HTERT RPE-1 (cell line): Measurements from ENCODE around the gene RPN2.

Source experiments
- in situ Hi-C: fragments of 300-500 bp; cut with MboI; formaldehyde crosslinking; loops from 4 replicates; pipeline ENCODE4 v1.14.3; 2020; ENCODE audit warnings: low sequenced_read_pairs

RPN2 gene

DNA sequence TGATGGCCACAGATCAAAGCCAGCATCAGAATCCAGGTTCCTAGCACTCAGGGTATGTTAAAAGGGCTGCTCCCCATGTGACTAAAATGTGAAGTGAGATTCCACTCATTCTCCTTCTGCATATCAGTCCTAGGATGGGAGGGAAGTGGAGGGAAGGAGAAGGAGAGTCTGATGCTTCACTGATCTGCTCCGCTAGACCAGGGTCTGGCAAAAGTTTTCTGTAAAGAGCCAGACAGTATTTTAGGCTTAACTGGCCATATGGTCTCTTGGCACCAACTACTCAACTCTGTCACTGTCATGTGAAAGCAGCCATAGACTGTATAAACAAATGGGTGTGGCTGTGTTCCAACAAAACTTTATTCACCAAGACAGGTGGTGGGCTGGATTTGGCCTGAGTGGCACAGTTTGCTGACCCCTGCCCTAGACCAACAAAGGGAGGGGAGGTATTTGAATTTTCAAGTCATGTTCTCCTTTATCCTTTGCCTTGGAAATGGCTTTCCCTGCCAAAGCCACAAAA lies 59.9 kb downstream of the RPN2 start:
- in situ Hi-C loops, result no loop called here

DNA sequence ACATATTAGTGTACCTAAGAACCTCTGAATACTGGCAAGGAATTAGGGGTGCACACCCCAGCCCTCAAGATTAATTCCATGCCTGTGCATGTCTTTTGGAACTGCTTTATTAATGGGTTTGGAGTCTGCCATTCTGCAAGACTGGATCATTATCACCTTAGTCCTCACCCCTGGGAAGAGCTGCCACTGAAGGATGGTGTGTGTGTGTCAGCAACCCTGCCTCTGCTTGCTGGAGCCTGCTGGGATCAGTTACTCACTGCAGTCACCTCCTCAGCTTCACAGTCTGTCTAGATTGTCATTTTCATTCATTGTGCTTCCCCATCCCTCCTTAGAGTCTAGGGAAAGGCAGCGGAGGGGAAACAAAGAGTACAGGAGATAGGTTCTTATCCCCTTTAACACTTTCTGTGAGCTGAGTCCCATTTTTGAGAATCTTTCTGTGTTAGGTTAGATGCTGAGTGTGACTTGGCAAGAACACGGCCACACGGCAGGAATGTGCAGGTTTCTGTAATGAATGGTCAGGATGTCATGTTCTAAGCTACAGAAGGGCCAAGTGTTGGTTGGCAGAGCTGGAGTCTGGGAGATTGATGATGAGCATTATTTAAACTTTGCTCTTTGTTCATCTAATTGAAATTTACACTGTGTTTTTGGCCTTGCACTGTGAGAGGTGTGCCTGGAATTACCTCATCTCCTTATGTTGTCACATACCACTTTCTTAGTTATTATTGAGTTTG lies 61.4 kb downstream of the RPN2 start:
- in situ Hi-C loops, result no loop called here

DNA sequence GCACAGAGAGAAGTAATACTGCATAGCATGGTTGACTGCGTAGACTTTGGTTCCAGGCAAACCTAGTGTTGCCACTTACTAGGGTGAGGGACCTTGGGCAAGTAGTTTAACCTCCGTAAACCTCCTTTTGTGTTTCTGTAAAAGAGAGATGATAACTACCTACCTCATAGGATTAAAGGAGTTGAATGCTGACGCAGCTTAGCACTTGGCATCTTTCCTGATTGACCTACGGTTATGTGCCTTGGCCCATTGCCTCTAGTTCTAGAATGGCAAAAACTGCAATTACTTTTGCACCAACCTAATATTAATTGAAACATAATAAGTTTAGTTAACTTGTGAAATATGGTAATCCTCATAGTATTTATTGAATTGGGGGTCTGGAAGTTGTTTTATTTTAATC lies 63.4 kb downstream of the RPN2 start:
- in situ Hi-C loops, result no loop called here

DNA sequence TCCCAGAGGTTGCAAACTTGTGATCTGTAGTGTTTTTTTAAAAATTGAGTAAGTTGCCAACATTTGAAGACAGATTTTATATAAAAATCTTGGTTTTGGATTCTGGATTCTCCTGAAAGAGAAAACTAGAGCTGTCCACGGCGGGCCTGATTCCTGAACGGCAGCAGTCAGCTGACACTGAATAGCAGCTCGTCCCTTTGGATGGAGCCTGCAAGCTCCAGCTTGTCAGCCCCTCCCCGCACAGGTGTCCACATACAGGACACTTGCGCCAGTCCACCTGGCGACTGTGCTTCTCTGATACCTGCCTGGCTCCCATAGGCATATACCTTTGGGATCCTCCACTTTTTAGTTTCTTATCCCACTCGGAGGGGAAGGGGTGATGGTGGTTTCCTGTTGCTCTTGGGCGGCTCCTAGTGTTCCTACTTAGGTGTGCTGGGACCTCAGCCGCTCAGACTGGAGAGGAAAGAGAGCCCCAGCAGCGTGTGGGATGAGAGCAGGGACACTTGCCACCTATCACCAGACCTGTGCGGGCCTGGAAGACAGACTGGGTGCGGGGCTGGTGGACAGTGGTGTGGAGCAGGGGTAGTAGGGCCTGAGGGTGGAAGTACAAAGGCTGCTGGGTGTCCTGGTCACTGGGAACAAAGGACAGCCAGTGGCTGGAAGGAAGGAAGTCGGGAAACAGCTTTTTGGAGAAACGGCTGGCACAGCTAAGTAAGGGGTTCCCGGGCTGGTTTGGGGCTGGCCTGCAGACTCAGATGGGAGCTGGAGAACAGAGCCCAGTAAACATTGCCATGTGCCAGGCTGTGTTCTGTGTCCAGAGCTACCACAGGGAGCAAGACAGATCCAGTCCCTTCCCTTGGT lies 64.2 kb downstream of the RPN2 start:
- in situ Hi-C loops, result no loop called here

DNA sequence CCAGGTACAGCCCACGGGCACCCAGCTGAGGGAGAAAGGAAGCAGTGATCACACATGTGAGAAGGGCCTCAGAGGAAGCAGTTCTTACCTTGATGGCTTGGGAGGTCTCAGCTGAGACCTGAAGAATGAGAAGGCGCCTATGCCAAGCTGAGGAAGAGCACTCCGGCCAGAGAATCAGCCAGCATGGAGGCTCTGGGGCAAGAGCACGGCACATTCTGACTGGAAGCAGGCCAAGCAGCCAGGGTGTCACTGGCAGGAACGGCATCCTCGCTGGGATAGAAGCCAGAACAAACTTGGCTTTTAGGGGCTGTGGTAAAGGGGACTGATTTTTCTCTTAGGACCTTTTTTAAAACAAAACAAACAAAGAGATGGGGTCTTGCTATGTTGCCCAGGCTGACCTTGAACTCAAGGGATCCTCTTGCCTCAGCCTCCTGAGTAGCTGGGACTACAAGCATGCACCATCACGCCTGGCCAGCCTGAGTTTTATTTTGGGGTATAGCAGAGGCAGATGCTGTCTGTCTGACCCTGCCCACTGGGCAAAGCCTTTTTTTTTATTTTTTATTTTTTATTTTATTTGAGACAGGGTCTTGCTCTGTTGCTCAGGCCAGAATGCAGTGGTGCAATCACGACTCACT lies 64.9 kb downstream of the RPN2 start:
- in situ Hi-C loops, result no loop called here

DNA sequence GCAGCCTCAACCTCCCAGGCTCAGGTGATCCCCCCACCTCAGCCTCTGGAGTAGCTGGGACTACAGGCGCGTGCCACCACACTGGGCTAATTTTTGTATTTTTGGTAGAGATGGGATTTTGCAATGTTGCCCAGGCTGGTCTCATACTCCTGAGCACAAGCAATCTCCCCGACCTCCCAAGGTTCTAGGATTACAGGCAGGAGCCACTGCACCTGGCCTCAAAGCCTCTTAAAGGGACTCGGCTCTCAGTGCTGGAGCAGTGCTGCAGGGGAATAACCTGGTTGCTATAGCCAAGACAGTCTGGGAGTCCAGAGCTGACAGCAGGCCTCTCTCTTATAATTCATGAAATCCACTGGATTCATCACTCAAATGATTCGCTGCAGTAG lies 65.4 kb downstream of the RPN2 start:
- in situ Hi-C loops, result no loop called here

DNA sequence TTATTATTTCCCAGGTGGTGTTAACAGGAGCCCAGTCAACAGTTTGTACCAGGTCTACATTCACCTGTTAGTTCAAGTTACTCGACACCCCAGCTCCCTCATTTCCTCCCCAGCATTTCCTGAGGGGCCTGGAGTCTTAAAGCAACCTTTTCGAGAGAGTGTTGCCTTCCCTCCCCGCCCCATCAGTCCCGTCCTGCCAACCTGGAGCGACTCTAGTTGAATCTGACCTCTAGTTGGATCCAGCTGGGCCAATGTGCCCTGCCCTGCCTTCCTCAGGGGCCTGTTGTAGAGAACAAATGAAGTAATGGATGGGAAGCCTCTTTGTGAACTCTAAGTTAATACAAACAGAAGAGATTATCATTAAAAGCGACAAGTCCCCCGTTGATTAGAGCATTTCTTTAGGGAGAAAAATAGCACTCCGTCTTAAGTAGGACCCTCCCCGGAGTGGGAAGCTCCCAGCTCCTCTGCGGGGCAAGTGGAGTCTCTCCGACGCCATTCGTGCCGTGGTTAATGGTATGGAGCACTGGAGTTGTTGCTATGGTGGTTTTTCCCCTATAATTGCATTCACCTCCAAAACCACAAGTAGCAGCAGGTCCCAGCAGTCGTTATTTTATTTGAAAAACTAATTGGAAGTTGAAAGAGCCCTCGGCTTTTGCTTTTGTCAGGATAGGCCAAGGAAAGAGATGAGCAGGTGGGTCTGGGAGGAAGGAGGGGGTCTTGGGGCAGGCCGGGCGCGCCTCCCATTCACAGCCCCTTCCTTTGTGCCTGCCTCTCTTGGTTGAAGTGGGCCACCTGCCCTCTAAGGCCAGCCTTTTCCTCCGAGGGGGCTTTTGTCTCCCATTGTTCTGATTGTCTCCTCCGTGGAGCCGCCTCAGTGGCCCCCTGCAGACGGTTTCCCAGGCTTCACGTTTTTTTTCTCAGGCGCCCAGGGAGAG lies 66.4 kb downstream of the RPN2 start:
- in situ Hi-C loops, result no loop called here

DNA sequence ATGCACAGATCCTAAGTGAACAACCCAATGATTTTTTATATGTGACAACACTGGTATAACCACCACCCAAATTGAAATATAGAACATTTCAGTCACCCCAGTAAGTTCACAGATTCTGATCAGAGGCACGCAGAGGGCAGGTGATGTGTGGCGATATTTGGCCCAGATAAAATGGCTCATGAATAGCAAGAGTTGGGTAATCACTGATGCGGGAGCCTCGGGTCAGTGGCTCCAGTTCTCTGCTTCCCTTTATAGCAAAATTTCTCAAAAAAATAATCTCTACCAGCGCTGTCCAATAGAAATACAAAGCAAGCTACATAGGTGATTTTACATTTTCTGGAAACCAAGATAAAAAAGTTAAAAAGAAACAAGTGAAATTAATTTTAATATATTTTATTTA lies 67.6 kb downstream of the RPN2 start:
- in situ Hi-C loops, result no loop called here

DNA sequence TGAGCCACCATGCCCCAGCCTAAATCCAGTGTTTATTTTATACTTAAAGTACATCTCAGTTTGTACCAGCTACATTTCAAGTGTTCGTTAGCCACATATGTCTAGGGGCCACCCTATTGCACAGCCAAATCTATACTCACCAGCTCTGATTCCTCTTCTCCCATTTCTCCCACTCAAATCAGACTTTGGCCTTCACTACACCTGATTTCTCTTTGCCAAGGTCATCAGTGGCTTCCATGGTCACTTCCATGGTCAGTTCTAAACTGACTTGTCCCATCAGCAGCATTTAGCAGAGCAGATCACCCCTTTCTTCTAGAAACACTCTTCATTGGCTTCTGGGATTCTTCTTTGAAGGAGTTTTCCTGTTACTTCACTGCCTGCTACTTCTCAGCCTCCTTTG lies 68.4 kb downstream of the RPN2 start:
- in situ Hi-C loops, result no loop called here

DNA sequence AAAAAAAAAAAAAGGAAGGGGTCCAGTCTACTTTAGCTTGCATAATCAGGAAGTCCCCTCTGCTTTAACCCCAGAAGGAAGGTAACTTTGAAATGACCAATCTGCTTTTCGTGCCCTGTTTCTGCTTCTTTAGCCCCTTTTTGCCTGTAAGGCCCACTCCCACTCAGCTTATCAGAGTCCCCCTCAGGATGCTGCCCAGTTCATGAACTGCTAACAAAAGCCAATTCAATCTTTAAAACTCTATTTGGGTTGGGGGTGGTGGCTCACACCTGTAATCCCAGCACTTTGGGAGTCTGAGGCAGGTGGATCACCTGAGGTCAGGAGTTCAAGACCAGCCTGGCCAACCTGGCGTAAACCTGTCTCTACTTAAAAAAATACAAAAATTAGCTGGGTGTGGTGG lies 70.2 kb downstream of the RPN2 start:
- in situ Hi-C loops, result no loop called here

DNA sequence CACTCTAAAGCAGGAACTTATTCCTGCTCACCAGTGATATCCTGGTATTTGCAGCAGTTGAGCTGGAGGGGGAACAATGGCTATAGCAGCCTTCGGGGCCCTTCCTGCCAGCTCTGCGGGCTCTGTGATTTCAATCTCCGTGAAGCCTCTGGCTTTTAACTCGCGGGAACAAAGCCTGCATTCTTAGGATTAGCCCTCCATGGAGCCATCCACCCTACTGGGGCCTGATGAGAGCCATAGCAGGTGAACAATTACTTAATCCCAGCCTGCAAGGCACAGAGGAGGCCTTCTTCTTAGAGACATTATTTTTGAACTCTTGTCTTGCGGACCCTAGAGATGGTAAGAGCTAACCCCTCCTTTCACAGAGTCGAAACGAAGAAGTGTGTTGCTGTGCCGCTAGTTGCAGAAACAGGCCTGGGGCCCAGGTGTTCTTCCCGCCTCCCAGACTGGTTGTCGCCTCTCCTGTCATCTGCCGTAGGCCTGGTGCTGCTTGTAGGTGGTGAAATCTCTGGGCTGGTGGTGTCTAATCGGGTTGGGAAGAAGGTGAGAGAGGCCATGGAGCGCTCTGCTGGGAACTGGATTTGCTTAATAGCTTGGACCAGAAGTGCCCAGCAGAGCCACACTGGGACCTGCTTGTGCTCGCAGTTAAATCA lies 72.8 kb downstream of the RPN2 start:
- in situ Hi-C loops, result loop anchor here (25.0 kb wide), 1 partner anchor 285 kb away; the partner anchor contains the start of gene BLCAP

DNA sequence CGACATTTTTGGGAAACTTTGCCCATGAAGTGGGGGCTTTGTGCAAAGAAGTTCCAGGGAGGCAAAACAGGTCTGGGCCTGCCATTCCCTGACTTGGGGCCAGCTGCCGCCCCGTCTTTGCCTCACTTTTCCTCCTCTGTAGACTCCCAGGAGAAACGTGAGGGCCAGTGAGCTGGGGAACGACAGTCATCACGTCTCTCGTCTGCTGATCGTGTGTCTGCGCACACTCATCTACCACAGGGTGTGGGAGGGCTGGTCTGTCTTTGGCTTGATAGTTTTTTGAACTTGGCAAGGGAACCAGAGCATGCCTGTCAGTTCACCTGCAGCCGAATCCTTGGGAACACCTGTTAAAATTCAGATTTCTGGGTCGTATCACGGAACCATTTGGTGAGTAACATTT lies 74.0 kb downstream of the RPN2 start:
- in situ Hi-C loops, result loop anchor here (25.0 kb wide), 1 partner anchor 284 kb away; the partner anchor contains the start of gene BLCAP

DNA sequence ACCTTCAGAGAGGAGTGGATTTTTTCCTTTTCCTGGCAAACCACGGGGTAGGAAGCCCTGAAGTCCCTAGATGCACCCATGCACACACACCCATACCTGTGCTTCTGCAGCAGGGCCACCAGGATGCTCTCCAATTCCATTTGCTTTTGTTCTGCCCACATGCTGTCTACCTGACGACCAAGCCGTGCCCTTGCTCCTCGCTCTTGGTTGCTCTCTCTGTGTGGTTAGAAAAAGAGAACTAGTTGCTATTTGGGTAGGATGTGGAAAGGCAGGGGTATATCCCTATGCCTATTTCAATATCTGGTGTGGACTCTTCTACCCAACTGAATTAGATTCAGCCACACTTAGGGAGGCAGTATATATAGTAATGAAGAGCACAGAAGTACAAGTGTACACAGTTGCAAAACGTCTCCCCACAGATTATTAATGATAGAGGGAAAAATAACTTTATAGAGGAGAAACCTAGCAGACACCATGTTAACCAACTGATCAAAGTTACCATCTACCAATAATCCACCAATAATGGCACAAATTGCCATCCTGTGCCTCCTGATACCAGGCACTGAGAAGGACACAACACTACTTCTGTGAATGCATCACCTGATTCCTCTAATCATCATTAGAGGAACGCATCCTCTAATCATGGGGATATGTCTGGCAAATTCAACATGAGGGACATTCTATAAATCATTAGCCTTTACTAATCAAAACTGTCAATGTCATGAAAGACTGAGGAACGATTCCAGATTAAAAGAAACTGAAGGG lies 75.2 kb downstream of the RPN2 start:
- in situ Hi-C loops, result loop anchor here (25.0 kb wide), 1 partner anchor 283 kb away; the partner anchor contains the start of gene BLCAP

DNA sequence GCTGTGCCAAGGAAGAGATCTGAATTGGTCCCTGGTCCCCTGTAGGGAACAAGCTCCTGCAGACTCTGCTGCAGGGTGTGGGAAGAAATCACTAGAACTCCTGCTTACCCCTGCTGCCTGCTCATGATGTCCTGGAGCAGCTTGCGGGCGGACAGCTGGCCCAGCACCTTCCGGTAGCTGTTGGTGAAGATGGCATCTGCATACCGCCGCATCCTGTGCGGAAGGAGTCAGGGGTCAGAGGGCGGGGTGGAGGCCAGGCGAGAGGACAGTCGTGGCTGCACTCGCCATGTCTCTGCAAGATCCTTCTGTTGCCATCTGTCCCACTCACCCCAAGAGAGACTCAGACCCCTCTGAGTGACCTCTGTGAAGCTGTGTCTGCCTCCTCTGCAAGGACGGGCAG lies 77.2 kb downstream of the RPN2 start:
- in situ Hi-C loops, result loop anchor here (25.0 kb wide), 1 partner anchor 281 kb away; the partner anchor contains the start of gene BLCAP

DNA sequence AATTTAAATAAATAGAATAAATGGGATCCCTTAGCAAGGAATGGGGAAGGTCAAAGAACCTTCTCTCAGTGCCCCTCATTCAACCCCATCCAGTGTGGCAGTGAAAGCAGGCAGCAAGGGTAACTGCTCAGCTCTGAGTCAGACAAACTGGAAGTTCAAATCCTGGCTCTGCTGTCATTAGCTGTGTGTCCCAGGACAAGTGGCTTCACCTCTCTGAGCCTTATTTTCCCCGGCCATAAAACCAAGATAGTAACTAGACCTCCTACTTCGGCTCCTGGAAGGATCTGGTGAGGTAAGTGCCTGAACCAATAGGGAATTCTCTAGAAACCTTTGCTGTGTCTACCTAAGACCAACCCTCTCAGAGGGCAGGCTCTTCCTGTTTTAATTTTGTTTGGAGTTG lies 78.4 kb downstream of the RPN2 start:
- in situ Hi-C loops, result loop anchor here (25.0 kb wide), 1 partner anchor 280 kb away; the partner anchor contains the start of gene BLCAP

DNA sequence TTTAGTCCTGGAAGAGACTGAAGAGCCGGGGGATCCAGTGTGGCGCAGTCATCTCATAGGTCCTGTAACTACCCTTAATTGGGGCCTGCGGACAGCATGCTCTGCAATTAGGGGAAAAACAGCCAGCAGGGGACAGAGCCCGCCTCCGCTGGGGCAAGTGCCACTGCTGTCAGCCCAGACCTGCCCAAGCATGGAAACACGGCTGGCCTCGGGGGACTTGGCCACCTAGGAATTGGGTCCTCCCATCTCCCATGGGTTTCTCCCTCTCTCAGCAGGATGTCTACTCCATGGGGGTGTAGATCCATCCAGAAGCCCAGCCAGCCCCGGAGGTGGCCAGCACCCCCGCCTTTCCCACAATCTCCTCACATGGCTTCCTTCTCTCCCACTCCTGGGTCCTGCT lies 78.9 kb downstream of the RPN2 start:
- in situ Hi-C loops, result loop anchor here (25.0 kb wide), 1 partner anchor 279 kb away; the partner anchor contains the start of gene BLCAP

DNA sequence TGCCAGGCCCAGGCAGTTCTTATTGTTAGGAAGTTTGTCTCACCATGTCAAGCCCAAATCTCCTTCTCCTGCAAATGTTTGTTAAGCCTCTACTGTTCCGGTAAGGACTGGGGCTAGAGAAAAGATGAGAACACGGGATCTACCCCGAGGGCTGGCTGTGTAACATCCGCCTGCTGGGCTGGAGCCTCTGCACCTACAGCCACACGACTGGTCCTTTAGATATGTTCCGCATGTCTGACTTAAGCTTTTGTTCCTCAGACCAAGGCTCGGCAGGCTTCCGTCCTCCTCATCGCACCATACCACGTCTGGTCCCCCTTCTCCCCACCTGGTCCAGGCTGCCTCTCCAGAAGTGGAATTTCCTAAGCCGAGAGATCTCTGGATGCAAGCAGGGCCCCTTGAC lies 79.9 kb downstream of the RPN2 start:
- in situ Hi-C loops, result loop anchor here (25.0 kb wide), 1 partner anchor 278 kb away; the partner anchor contains the start of gene BLCAP

DNA sequence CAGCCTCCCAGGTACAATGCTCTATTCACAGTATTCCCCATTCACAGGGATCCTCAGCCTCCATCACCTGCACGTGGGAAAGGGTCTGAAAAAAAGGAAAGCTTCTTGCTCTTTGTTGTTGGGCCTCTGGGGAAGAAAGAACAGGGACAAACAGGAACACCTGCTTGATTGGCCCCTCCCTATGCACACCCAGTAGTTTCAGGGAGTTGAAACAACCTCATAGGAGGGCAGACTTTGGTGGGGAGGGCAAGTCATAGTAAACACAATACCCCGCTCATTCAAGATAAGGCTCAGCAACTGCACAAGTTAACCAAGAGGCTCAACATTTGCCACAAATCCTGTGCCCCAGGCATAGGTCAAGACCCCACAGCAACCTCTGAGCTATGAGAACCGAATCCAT lies 80.7 kb downstream of the RPN2 start:
- in situ Hi-C loops, result loop anchor here (25.0 kb wide), 1 partner anchor 277 kb away; the partner anchor contains the start of gene BLCAP

DNA sequence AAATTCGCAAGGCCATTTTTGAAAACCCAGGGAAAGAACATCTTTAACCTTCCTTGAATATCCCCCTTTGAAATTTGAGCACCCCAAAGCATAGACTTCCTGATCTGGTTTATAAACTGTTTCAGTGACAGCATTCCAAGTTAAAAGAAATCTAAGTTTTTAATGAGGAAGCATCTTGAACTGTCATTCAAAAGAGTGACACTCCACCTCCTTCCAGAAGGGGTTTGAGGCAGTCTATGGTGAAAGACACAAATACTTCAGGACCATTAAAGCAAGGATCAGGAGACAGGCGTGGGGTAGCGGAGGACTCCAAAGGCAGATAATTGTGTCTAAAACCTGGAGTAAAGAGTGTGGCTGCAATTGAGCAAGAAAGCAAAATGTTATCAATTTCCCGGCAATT lies 81.8 kb downstream of the RPN2 start:
- in situ Hi-C loops, result loop anchor here (25.0 kb wide), 1 partner anchor 276 kb away; the partner anchor contains the start of gene BLCAP
